Measurements from ENCODE around the gene ARHGAP28.

Gene ARHGAP28

GRCh38 chr18:6729247-6730091 lies at the start of gene ARHGAP28:
Gene ARHGAP28 (plus strand): TSS chr18:6729716. CDS start chr18:6729822, 106 bp downstream.
- DNase-seq (ENCODE audit: low read depth): peak; percentile 55

GRCh38 chr18:6681331-6681875 lies 48.1 kb upstream of the ARHGAP28 start:
- DNase-seq (ENCODE audit: low read depth): no peak

GRCh38 chr18:6682437-6683111 lies 46.9 kb upstream of the ARHGAP28 start:
- DNase-seq (ENCODE audit: low read depth): no peak

- DNase-seq (ENCODE audit: low read depth): no peak
Observed at GRCh38 chr18:6683112-6683876, 46.2 kb upstream of the ARHGAP28 start.

GRCh38 chr18:6687676-6688075 lies 41.8 kb upstream of the ARHGAP28 start:
- DNase-seq (ENCODE audit: low read depth): no peak

GRCh38 chr18:6708890-6709289 lies 20.6 kb upstream of the ARHGAP28 start:
- no peak for DNase-seq (ENCODE audit: low read depth)

- DNase-seq (ENCODE audit: low read depth): no peak
Observed at GRCh38 chr18:6711467-6711866, 18.0 kb upstream of the ARHGAP28 start.

GRCh38 chr18:6712401-6712800 lies 17.1 kb upstream of the ARHGAP28 start:
- DNase-seq (ENCODE audit: low read depth): no peak

GRCh38 chr18:6714010-6714409 lies 15.5 kb upstream of the ARHGAP28 start:
- DNase-seq (ENCODE audit: low read depth): no peak

- DNase-seq (ENCODE audit: low read depth): no peak
Observed at GRCh38 chr18:6718267-6718666, 11.2 kb upstream of the ARHGAP28 start.

- no peak for DNase-seq (ENCODE audit: low read depth)
Observed at GRCh38 chr18:6719098-6719846, 10.2 kb upstream of the ARHGAP28 start.

GRCh38 chr18:6719910-6720683 lies 9.4 kb upstream of the ARHGAP28 start:
- no peak for DNase-seq (ENCODE audit: low read depth)

GRCh38 chr18:6721755-6722154 lies 7.8 kb upstream of the ARHGAP28 start:
- no peak for DNase-seq (ENCODE audit: low read depth)

- DNase-seq (ENCODE audit: low read depth): no peak
Observed at GRCh38 chr18:6722690-6723089, 6.8 kb upstream of the ARHGAP28 start.

- no peak for DNase-seq (ENCODE audit: low read depth)
Observed at GRCh38 chr18:6724331-6724730, 5.2 kb upstream of the ARHGAP28 start.

- no peak for DNase-seq (ENCODE audit: low read depth)
Observed at GRCh38 chr18:6728331-6728730, 1.2 kb upstream of the ARHGAP28 start.

- DNase-seq (ENCODE audit: low read depth): no peak
Observed at GRCh38 chr18:6728809-6729246, 688 bp upstream of the ARHGAP28 start.

- no peak for DNase-seq (ENCODE audit: low read depth)
Observed at GRCh38 chr18:6730416-6731221, 1.1 kb downstream of the ARHGAP28 start.

GRCh38 chr18:6731222-6731596 lies 1.7 kb downstream of the ARHGAP28 start:
- no peak for DNase-seq (ENCODE audit: low read depth)

- no peak for DNase-seq (ENCODE audit: low read depth)
Observed at GRCh38 chr18:6732952-6733351, 3.4 kb downstream of the ARHGAP28 start.

Measured in ELR (cell line).